ENCODE results near the gene TINCR.
"Not testable (repeated sequence)": the region's sequence is repeated elsewhere in the genome, so short reads cannot be mapped to it uniquely, and the experiment has no call there.

The TINCR gene

GRCh38 chr19:5558101-5558621, 9.6 kb downstream of the TINCR start:
- DNase-seq: no peak

GRCh38 chr19:5557691-5558090, 10.1 kb downstream of the TINCR start:
- no peak for DNase-seq

- no peak for DNase-seq
These were observed 12.9 kb downstream of the TINCR start for GRCh38 chr19:5554828-5555227.

- DNase-seq: no peak
These were observed 13.9 kb downstream of the TINCR start for GRCh38 chr19:5553892-5554291.

- DNase-seq: peak; percentile 34
These were observed 19.9 kb downstream of the TINCR start for GRCh38 chr19:5547881-5548280.

- DNase-seq: no peak
These were observed 21.8 kb downstream of the TINCR start for GRCh38 chr19:5545984-5546383.

- no peak for DNase-seq
These were observed 22.7 kb downstream of the TINCR start for GRCh38 chr19:5545051-5545450.

- DNase-seq: no peak
These were observed 25.1 kb downstream of the TINCR start for GRCh38 chr19:5542665-5543064.

GRCh38 chr19:5541456-5541855, 26.3 kb downstream of the TINCR start:
- DNase-seq: no peak

GRCh38 chr19:5540208-5540607, 27.5 kb downstream of the TINCR start:
- no peak for DNase-seq

GRCh38 chr19:5537870-5538269, 29.9 kb downstream of the TINCR start:
- no peak for DNase-seq

GRCh38 chr19:5536982-5537579, 30.7 kb downstream of the TINCR start:
- DNase-seq: not testable (repeated sequence)

- peak; percentile 52 for DNase-seq
These were observed 31.3 kb downstream of the TINCR start for GRCh38 chr19:5536337-5536894.

- DNase-seq: no peak
These were observed 32.8 kb downstream of the TINCR start for GRCh38 chr19:5534787-5535586.

- DNase-seq: no peak
These were observed 34.5 kb downstream of the TINCR start for GRCh38 chr19:5533257-5533656.

GRCh38 chr19:5530701-5531100, 37.1 kb downstream of the TINCR start:
- no peak for DNase-seq

- DNase-seq: no peak
These were observed 41.1 kb downstream of the TINCR start for GRCh38 chr19:5526691-5527090.

GRCh38 chr19:5524081-5524480, 43.7 kb downstream of the TINCR start:
- DNase-seq: no peak

GRCh38 chr19:5522106-5522505, 45.6 kb downstream of the TINCR start:
- no peak for DNase-seq

GRCh38 chr19:5520501-5520900, 47.3 kb downstream of the TINCR start:
- DNase-seq: no peak

GRCh38 chr19:5519076-5519475, 48.7 kb downstream of the TINCR start:
- no peak for DNase-seq

GRCh38 chr19:5515737-5516136, 52.0 kb downstream of the TINCR start:
- no peak for DNase-seq

GRCh38 chr19:5514001-5514400, 53.8 kb downstream of the TINCR start:
- no peak for DNase-seq

GRCh38 chr19:5512715-5513114, 55.0 kb downstream of the TINCR start:
- DNase-seq: no peak
